Neural cell (in vitro differentiated cells): Measurements from ENCODE around the gene ISOC2. TPM values are rescaled to one million over a fixed set of nuclear protein-coding genes. Genes with fewer than 3 reads are reported as not detected.

Experiments used
- H2AFZ ChIP-seq: fragments of 200-600, 300-800 bp; sonication (generic), shearing (Covaris generic); 2 replicates; pipeline ENCODE4 v1.6.0; 2014; ENCODE audit warnings: low read depth, mild to moderate bottlenecking, antibody characterized with exemption, low read length, moderate library complexity
- H3F3A ChIP-seq: fragments of 200-600 bp; shearing (Covaris generic); 2 replicates; pipeline ENCODE4 v1.6.1; 2016; ENCODE audit warnings: mild to moderate bottlenecking, moderate library complexity, mixed read lengths, antibody characterized with exemption, low read length; ENCODE audit not compliant: insufficient read depth, poor library complexity, severe bottlenecking
- H3K27ac ChIP-seq: fragments of 200-600, 300-800 bp; sonication (generic), shearing (Covaris generic); 2 replicates; pipeline ENCODE4 v1.5.1; 2014; ENCODE audit warnings: mild to moderate bottlenecking, low read length, moderate library complexity
- H3K27me3 ChIP-seq: fragments of 300-800, 200-600 bp; sonication (generic), shearing (Covaris generic); 2 replicates; pipeline ENCODE4 v1.6.0; 2014; ENCODE audit warnings: mild to moderate bottlenecking, low read depth, low read length, moderate library complexity; ENCODE audit not compliant: insufficient read depth
- H3K36me3 ChIP-seq: fragments of 300-800, 200-600 bp; sonication (generic), shearing (Covaris generic); 2 replicates; pipeline ENCODE4 v1.5.1; 2014; ENCODE audit warnings: mild to moderate bottlenecking, antibody characterized with exemption, low read length, moderate library complexity; ENCODE audit not compliant: insufficient read depth
- H3K4me2 ChIP-seq: fragments of 300-800, 200-600 bp; sonication (generic), shearing (Covaris generic); 2 replicates; pipeline ENCODE4 v1.6.0; 2014; ENCODE audit warnings: mild to moderate bottlenecking, low read length
- H3K4me3 ChIP-seq: fragments of 300-800, 200-600 bp; sonication (generic), shearing (Covaris generic); 2 replicates; pipeline ENCODE4 v1.5.1; 2014; ENCODE audit warnings: mild to moderate bottlenecking, low read length, moderate library complexity
- H3K79me2 ChIP-seq: fragments of 200-600 bp; shearing (Covaris generic); replicated peaks from 2 replicates; pipeline ENCODE4 v1.6.0; 2014; ENCODE audit warnings: mild to moderate bottlenecking, low read length, moderate library complexity; ENCODE audit not compliant: insufficient read depth
- H3K9ac ChIP-seq: fragments of 300-800, 200-600 bp; sonication (generic), shearing (Covaris generic); 2 replicates; pipeline ENCODE4 v1.6.1; 2016; ENCODE audit warnings: mild to moderate bottlenecking, low read length, mixed read lengths
- H3K9me2 ChIP-seq: fragments of 200-600 bp; shearing (Covaris generic); 2 replicates; pipeline ENCODE4 v1.6.1; 2016; ENCODE audit warnings: mild to moderate bottlenecking, low read length, mixed read lengths; ENCODE audit not compliant: insufficient read depth
- H3K9me3 ChIP-seq: fragments of 200-600, 300-800 bp; sonication (generic), shearing (Covaris generic); 2 replicates; pipeline ENCODE4 v1.6.1; 2016; ENCODE audit warnings: mild to moderate bottlenecking, mixed run types, low read length, moderate library complexity, mixed read lengths
- H4K20me1 ChIP-seq: fragments of 200-600 bp; shearing (Covaris generic); 2 replicates; pipeline ENCODE4 v1.6.1; 2016; ENCODE audit warnings: mild to moderate bottlenecking, mixed run types; ENCODE audit not compliant: insufficient read depth
- CTCF ChIP-seq: fragments of 450-650 bp; IDR thresholded peaks from 2 replicates; pipeline ENCODE4 v1.5.1; 2014; ENCODE audit warnings: antibody characterized with exemption, mild to moderate bottlenecking, moderate library complexity; ENCODE audit not compliant: poor library complexity, severe bottlenecking
- EP300 ChIP-seq: fragments of 450-650 bp; conservative IDR thresholded peaks from 2 replicates; pipeline ENCODE4 v1.6.1; 2014; ENCODE audit warnings: antibody characterized with exemption, mild to moderate bottlenecking, moderate library complexity; ENCODE audit not compliant: poor library complexity, severe bottlenecking
- EZH2 ChIP-seq: fragments of 200-600, 300-800 bp; shearing (Covaris generic), sonication (generic); IDR thresholded peaks from 2 replicates; pipeline ENCODE4 v1.6.1; 2014; ENCODE audit warnings: antibody characterized with exemption, low read length, borderline replicate concordance, mild to moderate bottlenecking; ENCODE audit not compliant: insufficient read depth, poor library complexity, severe bottlenecking
- POLR2AphosphoS5 ChIP-seq: IDR thresholded peaks from 2 replicates; pipeline ENCODE4 v1.6.1; 2012
- RAD21 ChIP-seq: fragments of 450-650 bp; conservative IDR thresholded peaks from 2 replicates; pipeline ENCODE4 v1.6.1; 2014; ENCODE audit warnings: antibody characterized with exemption, mild to moderate bottlenecking, moderate library complexity
- REST ChIP-seq: IDR thresholded peaks from 2 replicates; pipeline ENCODE4 v1.6.1; 2012; ENCODE audit warnings: borderline replicate concordance
- SMC3 ChIP-seq: fragments of 450-650 bp; conservative IDR thresholded peaks from 2 replicates; pipeline ENCODE4 v1.6.1; 2014; ENCODE audit warnings: antibody characterized with exemption, mild to moderate bottlenecking, moderate library complexity; ENCODE audit not compliant: poor library complexity
- TAF1 ChIP-seq: IDR thresholded peaks from 2 replicates; pipeline ENCODE4 v1.6.1; 2012; ENCODE audit warnings: low read depth
- polyA plus RNA-seq: library from polyadenylated mRNA; depleted of rRNA; stranded (reverse); fragments of >200 nt; gene quantifications from 2 replicates; pipeline ENCODE4 v1.2.3, GENCODE V29; 2014

The ISOC2 gene
- polyA plus RNA-seq, 1 donor from 2014 or later: 48.1 TPM

GRCh38 chr19:55488986-55489710 is 27.7 kb upstream of the ISOC2 start:
- Histone ChIP-seq H3K4me2 (no peak overlapping the region), H3F3A (no peaks in the 10 kb centered on the region), H4K20me1 (no peaks in the 10 kb centered on the region), H3K36me3 (no peaks in the 10 kb centered on the region), H3K27ac (no peak overlapping the region), H2AFZ (no peak overlapping the region), H3K9me2 (no peaks in the 10 kb centered on the region), H3K27me3 (no peaks in the 10 kb centered on the region), H3K4me3 (no peak overlapping the region), H3K9ac (no peak overlapping the region), H3K79me2 (peaks cover 14% of the 10 kb centered on the region), H3K9me3 (no peaks in the 10 kb centered on the region)
- TF ChIP-seq REST (no peak), EP300 (no peak), TAF1 (no peak), RAD21 (no peak), POLR2AphosphoS5 (no peak), CTCF (no peak), EZH2 (no peak), SMC3 (no peak)

GRCh38 chr19:55487924-55488687 is 26.7 kb upstream of the ISOC2 start, which contains the start of gene SSC5D:
TSS of gene SSC5D (plus strand) at chr19:55488436. CDS start at chr19:55488590, 154 bp downstream.
- H3K36me3 ChIP-seq: no peaks in the 10 kb centered on the region
- H3K9ac ChIP-seq: peak within 1 kb of the TSS; percentile 95
- H2AFZ ChIP-seq: no peak within 1 kb of the TSS
- H3K27ac ChIP-seq: no peak within 1 kb of the TSS
- H3K27me3 ChIP-seq: no peaks in the 10 kb centered on the region
- H3K9me3 ChIP-seq: no peaks in the 10 kb centered on the region
- H3K9me2 ChIP-seq: no peaks in the 10 kb centered on the region
- no peak within 1 kb of the TSS for H3K4me2 ChIP-seq
- no peaks in the 10 kb centered on the region for H4K20me1 ChIP-seq
- TF ChIP-seq RAD21 (no peak), REST (no peak), POLR2AphosphoS5 (no peak)
- peaks cover 14% of the 10 kb centered on the region for H3K79me2 ChIP-seq
- peak within 1 kb of the TSS; percentile 47 for H3K4me3 ChIP-seq
- no peaks in the 10 kb centered on the region for H3F3A ChIP-seq
